ENCODE measurements around the gene TBC1D1. TPM values are rescaled to one million over a fixed set of nuclear protein-coding genes. Genes with fewer than 3 reads are reported as not detected.

The TBC1D1 gene
- total RNA-seq, 1 experiment from 2014 or later = 36.0 TPM

- no peak overlapping the region for H3K4me3 Mint-ChIP-seq (ENCODE audit: unreplicated experiment)
- intact Hi-C loops (cut with micrococcal nuclease) = no loop called here
- no peaks in the 10 kb centered on the region for H3K27me3 Mint-ChIP-seq (ENCODE audit: insufficient read depth, unreplicated experiment)
- ChIA-PET CTCF (interaction anchor here (0.6 kb wide), 1 partner anchor 1082 kb away, joined by 3 read pairs; no protein-coding TSS in a partner anchor), POLR2A (no interaction called here)
- TF ChIP-seq, protein P1, sequence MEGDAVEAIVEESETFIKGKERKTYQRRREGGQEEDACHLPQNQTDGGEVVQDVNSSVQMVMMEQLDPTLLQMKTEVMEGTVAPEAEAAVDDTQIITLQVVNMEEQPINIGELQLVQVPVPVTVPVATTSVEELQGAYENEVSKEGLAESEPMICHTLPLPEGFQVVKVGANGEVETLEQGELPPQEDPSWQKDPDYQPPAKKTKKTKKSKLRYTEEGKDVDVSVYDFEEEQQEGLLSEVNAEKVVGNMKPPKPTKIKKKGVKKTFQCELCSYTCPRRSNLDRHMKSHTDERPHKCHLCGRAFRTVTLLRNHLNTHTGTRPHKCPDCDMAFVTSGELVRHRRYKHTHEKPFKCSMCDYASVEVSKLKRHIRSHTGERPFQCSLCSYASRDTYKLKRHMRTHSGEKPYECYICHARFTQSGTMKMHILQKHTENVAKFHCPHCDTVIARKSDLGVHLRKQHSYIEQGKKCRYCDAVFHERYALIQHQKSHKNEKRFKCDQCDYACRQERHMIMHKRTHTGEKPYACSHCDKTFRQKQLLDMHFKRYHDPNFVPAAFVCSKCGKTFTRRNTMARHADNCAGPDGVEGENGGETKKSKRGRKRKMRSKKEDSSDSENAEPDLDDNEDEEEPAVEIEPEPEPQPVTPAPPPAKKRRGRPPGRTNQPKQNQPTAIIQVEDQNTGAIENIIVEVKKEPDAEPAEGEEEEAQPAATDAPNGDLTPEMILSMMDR (IDR thresholded peaks at IDR 0.05; ENCODE audit: unreplicated experiment) = no peak
- no peak for DNase-seq (ENCODE audit: unreplicated experiment)
- peaks cover 8% of the 10 kb centered on the region for H3K4me1 Mint-ChIP-seq (ENCODE audit: insufficient read depth, unreplicated experiment)
- no peaks in the 10 kb centered on the region for H3K9me3 Mint-ChIP-seq (ENCODE audit: unreplicated experiment)
- H3K27ac Mint-ChIP-seq (ENCODE audit: low read depth, unreplicated experiment) = no peak overlapping the region
- no peaks in the 10 kb centered on the region for H3K36me3 Mint-ChIP-seq (ENCODE audit: insufficient read depth, unreplicated experiment)
- BruUV-seq (replicated peaks) = no TSS peak
Measured at GRCh38 chr4:37904824-37905223, 13.9 kb downstream of the TBC1D1 start.

DNA sequence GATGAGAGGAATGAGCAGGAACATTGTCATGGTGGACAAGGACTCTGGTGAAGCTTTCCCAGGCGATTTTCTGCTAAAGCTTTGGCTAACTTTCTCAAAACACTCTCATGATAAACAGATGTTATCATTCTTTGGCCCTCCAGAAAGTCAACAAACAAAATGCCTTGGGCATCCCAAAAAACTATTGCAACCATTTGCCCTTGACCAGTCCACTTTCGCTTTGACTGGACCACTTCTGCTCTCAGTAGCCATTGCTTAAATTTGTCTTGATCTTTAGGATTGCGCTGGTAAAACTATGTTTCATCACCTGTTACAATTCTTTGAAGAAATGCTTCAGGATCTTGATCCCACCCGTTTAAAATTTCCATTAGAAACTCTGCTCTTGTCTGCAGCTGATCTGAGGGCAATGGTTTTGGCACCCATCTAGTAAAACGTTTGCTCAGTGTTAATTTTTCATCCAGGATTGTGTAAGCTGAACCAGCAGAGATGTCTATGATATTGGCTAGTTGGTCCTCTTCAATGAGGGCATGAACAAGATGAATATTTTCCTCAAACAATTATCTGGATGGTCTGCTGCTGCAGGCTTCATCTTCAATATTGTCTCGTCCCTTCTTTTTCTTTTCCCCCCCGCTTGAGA, 14.8 kb downstream of the TBC1D1 start:
- TF ChIP-seq, protein P1 (IDR thresholded peaks at IDR 0.05; ENCODE audit: unreplicated experiment) = no peak
- Mint-ChIP-seq H3K36me3 (ENCODE audit: insufficient read depth, unreplicated experiment) (no peaks in the 10 kb centered on the region), H3K4me1 (ENCODE audit: insufficient read depth, unreplicated experiment) (peaks cover 8% of the 10 kb centered on the region), H3K9me3 (ENCODE audit: unreplicated experiment) (no peaks in the 10 kb centered on the region), H3K27ac (ENCODE audit: low read depth, unreplicated experiment) (no peak overlapping the region), H3K27me3 (ENCODE audit: insufficient read depth, unreplicated experiment) (no peaks in the 10 kb centered on the region), H3K4me3 (ENCODE audit: unreplicated experiment) (no peak overlapping the region)
- DNase-seq (ENCODE audit: unreplicated experiment) = no peak
- intact Hi-C loops (cut with micrococcal nuclease) = no loop called here
- CTCF ChIA-PET = interaction anchor here (0.6 kb wide), 1 partner anchor 1082 kb away, joined by 3 read pairs; no protein-coding TSS in a partner anchor
- BruUV-seq (replicated peaks) = no TSS peak
- POLR2A ChIA-PET = no interaction called here

- no TSS peak for BruUV-seq (replicated peaks)
- no peak overlapping the region for H3K4me3 Mint-ChIP-seq (ENCODE audit: unreplicated experiment)
- ChIA-PET POLR2A (interaction anchor here (1.4 kb wide), 1 partner anchor 83 kb away, joined by 6 read pairs; the partner anchor contains the start of gene PGM2), CTCF (no interaction called here)
- peak; percentile 26 for DNase-seq (ENCODE audit: unreplicated experiment)
- intact Hi-C loops (cut with micrococcal nuclease) = no loop called here
- TF ChIP-seq, protein P1 (IDR thresholded peaks at IDR 0.05; ENCODE audit: unreplicated experiment) = no peak
- no peaks in the 10 kb centered on the region for H3K27me3 Mint-ChIP-seq (ENCODE audit: insufficient read depth, unreplicated experiment)
- no peaks in the 10 kb centered on the region for H3K36me3 Mint-ChIP-seq (ENCODE audit: insufficient read depth, unreplicated experiment)
- H3K4me1 Mint-ChIP-seq (ENCODE audit: insufficient read depth, unreplicated experiment) = peaks cover 8% of the 10 kb centered on the region
- no peak overlapping the region for H3K27ac Mint-ChIP-seq (ENCODE audit: low read depth, unreplicated experiment)
- no peaks in the 10 kb centered on the region for H3K9me3 Mint-ChIP-seq (ENCODE audit: unreplicated experiment)
Measured at GRCh38 chr4:37908488-37909331, 17.8 kb downstream of the TBC1D1 start.

- TF ChIP-seq, protein P1 (IDR thresholded peaks at IDR 0.05; ENCODE audit: unreplicated experiment) = no peak
- no TSS peak for BruUV-seq (replicated peaks)
- intact Hi-C loops (cut with micrococcal nuclease) = no loop called here
- no peaks in the 10 kb centered on the region for H3K36me3 Mint-ChIP-seq (ENCODE audit: insufficient read depth, unreplicated experiment)
- H3K9me3 Mint-ChIP-seq (ENCODE audit: unreplicated experiment) = no peaks in the 10 kb centered on the region
- no peak overlapping the region for H3K4me3 Mint-ChIP-seq (ENCODE audit: unreplicated experiment)
- H3K4me1 Mint-ChIP-seq (ENCODE audit: insufficient read depth, unreplicated experiment) = peaks cover 8% of the 10 kb centered on the region
- POLR2A ChIA-PET = interaction anchor here (1.2 to 1.4 kb wide), 2 partner anchors 67 to 84 kb away, joined by 3 to 6 read pairs; partner anchors contain the start of gene PGM2
- H3K27me3 Mint-ChIP-seq (ENCODE audit: insufficient read depth, unreplicated experiment) = no peaks in the 10 kb centered on the region
- no peak for DNase-seq (ENCODE audit: unreplicated experiment)
- CTCF ChIA-PET = interaction anchor here (0.6 kb wide), 1 partner anchor 75 kb away, joined by 3 read pairs; no protein-coding TSS in a partner anchor
- no peak overlapping the region for H3K27ac Mint-ChIP-seq (ENCODE audit: low read depth, unreplicated experiment)
Measured at GRCh38 chr4:37909332-37910090, 18.6 kb downstream of the TBC1D1 start.
